Lower leg skin (tissue), 4 donors: ENCODE results near the gene CDC14A. TPM values are rescaled to one million over a fixed set of nuclear protein-coding genes. Genes with fewer than 3 reads are reported as not detected.

Experiments
- DNase-seq, 2 donors: peaks; one replicate each; pipeline ENCODE4 v3.0.0-alpha.2; 2019; ENCODE audit warnings: low spot score in 2 of 2
- H3K4me3 ChIP-seq: fragments of 200-600 bp; sonication (generic); 2 replicates; pipeline ENCODE4 v1.5.1; 2017; ENCODE audit warnings: mild to moderate bottlenecking, low read depth; ENCODE audit not compliant: poor library complexity, severe bottlenecking
- POLR2A ChIP-seq, 2 donors: fragments of 450-650 bp; IDR thresholded peaks; one replicate each; pipeline ENCODE4 v1.6.1; 2016 to 2017; ENCODE audit warnings: antibody characterized with exemption in 2 of 2, mild to moderate bottlenecking in 1 of 2, moderate library complexity in 1 of 2
- WGBS, 2 donors: methylation state at CpG; one replicate each; pipeline ENCODE4 v1.1.5; 2018; 5-methylcytosine and 5-hydroxymethylcytosine counted together
- intact Hi-C: fragments of 100-400 bp; cut with DNase I; formaldehyde crosslinking; loops from one replicate; pipeline ENCODE4 v1.15.0; 2023; ENCODE audit warnings: low total_unique reads
- total RNA-seq, 4 donors: library from RNA; depleted of rRNA; stranded (reverse); fragments of >200 nt; gene quantifications; one replicate each; pipeline ENCODE4 v1.1.0, GENCODE V29; 2016
- TF ChIP-seq, protein P1 (sequence below), 3 donors: fragments of 450-650 bp; IDR thresholded peaks; one replicate each; pipeline ENCODE4 v1.5.1; 2016; ENCODE audit warnings: antibody characterized with exemption in 3 of 3, mild to moderate bottlenecking in 3 of 3, moderate library complexity in 2 of 3

Gene CDC14A
- total RNA-seq, 4 donors from 2014 or later, result 13.5 to 15.4 (median 14.4) TPM

DNA sequence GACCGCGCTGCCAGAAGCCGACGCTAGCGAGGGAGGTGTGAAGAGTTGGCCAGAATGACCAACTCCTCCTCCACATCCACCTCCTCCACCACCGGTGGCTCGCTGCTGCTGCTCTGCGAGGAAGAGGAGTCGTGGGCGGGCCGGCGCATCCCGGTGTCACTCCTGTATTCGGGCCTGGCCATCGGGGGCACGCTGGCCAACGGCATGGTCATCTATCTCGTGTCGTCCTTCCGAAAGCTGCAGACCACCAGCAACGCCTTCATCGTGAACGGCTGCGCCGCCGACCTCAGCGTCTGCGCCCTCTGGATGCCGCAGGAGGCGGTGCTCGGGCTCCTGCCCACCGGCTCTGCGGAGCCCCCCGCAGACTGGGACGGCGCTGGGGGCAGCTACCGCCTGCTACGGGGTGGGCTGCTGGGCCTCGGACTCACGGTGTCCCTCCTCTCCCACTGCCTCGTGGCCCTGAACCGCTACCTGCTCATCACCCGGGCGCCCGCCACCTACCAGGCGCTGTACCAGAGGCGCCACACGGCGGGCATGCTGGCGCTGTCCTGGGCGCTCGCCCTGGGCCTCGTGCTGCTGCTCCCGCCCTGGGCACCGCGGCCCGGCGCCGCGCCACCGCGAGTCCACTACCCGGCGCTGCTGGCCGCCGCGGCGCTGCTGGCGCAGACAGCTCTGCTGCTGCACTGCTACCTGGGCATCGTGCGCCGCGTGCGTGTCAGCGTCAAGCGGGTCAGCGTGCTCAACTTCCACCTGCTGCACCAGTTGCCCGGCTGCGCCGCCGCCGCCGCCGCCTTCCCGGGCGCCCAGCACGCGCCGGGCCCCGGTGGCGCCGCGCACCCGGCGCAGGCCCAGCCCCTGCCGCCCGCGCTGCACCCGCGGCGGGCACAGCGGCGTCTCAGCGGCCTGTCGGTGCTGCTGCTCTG lies 186.9 kb downstream of the CDC14A start:
- intact Hi-C loops, result no loop called here
- H3K4me3 ChIP-seq, result peak overlapping the region; percentile 5
- TF ChIP-seq, protein P1, sequence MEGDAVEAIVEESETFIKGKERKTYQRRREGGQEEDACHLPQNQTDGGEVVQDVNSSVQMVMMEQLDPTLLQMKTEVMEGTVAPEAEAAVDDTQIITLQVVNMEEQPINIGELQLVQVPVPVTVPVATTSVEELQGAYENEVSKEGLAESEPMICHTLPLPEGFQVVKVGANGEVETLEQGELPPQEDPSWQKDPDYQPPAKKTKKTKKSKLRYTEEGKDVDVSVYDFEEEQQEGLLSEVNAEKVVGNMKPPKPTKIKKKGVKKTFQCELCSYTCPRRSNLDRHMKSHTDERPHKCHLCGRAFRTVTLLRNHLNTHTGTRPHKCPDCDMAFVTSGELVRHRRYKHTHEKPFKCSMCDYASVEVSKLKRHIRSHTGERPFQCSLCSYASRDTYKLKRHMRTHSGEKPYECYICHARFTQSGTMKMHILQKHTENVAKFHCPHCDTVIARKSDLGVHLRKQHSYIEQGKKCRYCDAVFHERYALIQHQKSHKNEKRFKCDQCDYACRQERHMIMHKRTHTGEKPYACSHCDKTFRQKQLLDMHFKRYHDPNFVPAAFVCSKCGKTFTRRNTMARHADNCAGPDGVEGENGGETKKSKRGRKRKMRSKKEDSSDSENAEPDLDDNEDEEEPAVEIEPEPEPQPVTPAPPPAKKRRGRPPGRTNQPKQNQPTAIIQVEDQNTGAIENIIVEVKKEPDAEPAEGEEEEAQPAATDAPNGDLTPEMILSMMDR (IDR thresholded peaks at IDR 0.05), result no peak
- no peak for TF ChIP-seq POLR2A (IDR thresholded peaks at IDR 0.05)
- 2 to 3% methylated on average over 47 to 49 of the region's 105 CpGs for WGBS, 2 donors
- peak in 1 of 2 donors; percentile 83 for DNase-seq

DNA sequence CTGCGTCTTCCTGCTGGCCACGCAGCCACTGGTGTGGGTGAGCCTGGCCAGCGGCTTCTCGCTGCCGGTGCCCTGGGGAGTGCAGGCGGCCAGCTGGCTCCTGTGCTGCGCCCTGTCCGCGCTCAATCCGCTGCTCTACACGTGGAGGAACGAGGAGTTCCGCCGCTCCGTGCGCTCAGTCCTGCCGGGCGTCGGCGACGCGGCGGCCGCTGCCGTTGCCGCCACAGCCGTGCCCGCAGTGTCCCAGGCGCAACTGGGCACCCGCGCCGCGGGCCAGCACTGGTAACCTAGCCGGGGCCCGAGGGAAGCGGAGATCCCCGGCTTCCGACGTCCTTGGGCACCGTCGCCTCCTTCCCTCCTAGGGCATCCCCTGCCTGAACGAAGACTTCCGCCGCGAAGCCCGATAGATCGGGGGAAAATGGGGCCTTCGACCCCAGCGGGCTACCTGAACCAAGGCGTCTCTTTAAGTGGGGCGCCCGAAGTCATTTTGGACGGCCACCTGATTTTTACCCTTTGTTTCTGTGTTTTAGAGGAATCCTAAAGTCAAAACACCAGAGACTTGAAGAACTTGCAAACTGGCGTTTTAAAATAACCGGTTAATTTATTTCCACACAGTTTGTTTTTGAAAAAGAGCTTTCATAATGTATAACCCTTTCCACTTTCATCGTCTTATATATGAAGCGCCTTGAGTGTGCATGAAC lies 187.7 kb downstream of the CDC14A start:
- H3K4me3 ChIP-seq, result no peak overlapping the region
- no peak for DNase-seq
- no peak for TF ChIP-seq POLR2A (IDR thresholded peaks at IDR 0.05)
- TF ChIP-seq, protein P1 (IDR thresholded peaks at IDR 0.05), result no peak
- WGBS, 2 donors, result 18 to 34% methylated on average over 27 to 39 of the region's 57 CpGs
- intact Hi-C loops, result no loop called here

GRCh38 chr1:100542285-100542684 lies 190.0 kb downstream of the CDC14A start:
- DNase-seq, result no peak
- no peak for TF ChIP-seq POLR2A (IDR thresholded peaks at IDR 0.05)
- TF ChIP-seq, protein P1 (IDR thresholded peaks at IDR 0.05), result no peak
- 86 to 87% methylated on average over 2 of the region's 2 CpGs for WGBS, 2 donors
- H3K4me3 ChIP-seq, result no peak overlapping the region
- intact Hi-C loops, result no loop called here

DNA sequence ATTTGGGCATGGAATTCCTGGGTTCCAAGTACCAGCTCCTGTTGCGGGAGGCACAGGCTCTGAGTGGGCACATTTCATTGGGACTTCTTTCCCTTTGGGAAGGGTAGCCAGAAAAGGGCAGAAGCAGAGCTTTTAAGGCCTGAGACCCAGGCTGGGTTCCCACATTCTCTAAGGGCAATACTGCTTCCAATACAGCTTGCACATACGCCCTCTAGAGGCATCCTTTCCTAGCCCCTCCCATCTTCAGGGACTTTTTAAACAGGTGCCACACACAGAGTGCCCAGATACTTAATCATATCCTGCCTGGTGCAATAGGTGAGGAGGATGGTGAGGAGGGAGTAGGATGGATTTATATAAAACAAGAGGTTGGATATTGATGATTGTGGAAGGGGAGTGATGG lies 191.3 kb downstream of the CDC14A start:
- TF ChIP-seq POLR2A (IDR thresholded peaks at IDR 0.05), result no peak
- TF ChIP-seq, protein P1 (IDR thresholded peaks at IDR 0.05), result no peak
- 64 to 70% methylated on average over 2 of the region's 2 CpGs for WGBS, 2 donors
- DNase-seq, result no peak
- intact Hi-C loops, result no loop called here
- no peak overlapping the region for H3K4me3 ChIP-seq

DNA sequence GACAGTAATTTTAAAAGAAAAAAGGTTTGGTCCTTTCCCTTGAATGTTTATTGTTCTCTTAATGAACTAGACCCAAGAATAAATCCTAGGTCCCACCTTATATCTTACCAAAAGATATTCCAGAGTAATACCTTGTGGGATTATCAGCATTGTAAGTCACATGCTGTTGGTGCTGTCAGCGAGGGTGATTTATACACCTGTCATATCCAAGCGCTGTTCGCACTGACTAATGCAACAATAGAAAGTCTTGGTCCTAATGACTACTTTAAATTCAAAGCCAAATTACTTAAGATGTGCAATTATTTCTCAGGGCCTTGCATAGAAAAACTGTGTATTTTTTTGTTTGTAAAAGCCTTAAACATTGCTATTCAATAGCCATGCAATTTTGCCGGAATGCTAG lies 192.5 kb downstream of the CDC14A start:
- DNase-seq, result no peak

More for the DNA sequence above, 192.5 kb downstream of the CDC14A start:
- no peak overlapping the region for H3K4me3 ChIP-seq
- 85 to 89% methylated on average over 4 of the region's 4 CpGs for WGBS, 2 donors
- TF ChIP-seq, protein P1 (IDR thresholded peaks at IDR 0.05), result no peak
- intact Hi-C loops, result no loop called here
